Cortex of kidney (tissue), 1 donor: ENCODE measurements around the gene SAYSD1.

Source experiments
- DNase-seq: peaks from one replicate; lab custom pipeline; 2025; lab: John Stamatoyannopoulos, UW

Gene SAYSD1

GRCh38 chr6:39058471-39059147, 56.4 kb downstream of the SAYSD1 start:
- DNase-seq: no peak

GRCh38 chr6:39057251-39058155, 57.5 kb downstream of the SAYSD1 start:
- DNase-seq: no peak

DNA sequence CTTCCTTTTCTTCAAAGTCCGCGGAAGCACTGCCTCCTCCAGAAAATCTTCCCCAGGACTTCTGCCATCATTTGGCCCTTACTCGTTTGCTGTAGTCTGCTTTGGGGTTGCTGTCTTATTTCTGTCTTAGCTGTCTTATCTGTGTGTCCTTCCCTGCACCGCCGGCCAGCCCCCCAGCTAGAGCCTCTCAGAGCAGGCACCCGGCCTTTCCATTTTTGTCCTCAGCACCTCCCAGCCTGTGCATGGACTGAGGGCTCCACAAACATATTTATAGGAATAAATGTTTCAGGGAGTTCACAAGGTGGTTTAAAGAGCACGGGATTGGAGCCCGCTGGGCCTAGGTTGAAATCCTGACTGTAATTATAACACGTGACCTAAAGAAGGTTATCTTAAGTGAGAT, 58.3 kb downstream of the SAYSD1 start:
- no peak for DNase-seq

GRCh38 chr6:39056191-39056590, 58.8 kb downstream of the SAYSD1 start:
- DNase-seq: no peak

DNA sequence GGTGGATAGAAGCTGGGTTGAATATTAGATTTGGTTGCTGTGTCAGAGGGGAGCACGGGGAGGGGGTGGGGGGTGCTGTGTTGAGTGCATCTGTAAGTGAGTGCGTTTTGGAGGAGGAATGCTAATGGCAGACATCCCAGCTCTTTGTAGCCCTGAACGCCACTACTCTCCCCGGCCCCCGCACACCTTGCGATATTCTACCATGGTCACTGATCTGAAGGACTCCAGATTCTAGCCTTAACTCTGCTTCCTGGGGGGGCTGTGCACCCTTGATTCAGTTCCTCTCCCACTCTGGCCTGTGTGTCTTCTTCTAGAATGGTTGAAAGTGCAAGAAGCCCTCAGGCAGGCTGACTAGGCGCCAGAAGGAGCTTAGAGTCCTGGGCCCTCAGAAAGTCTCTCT, 59.3 kb downstream of the SAYSD1 start:
- DNase-seq: no peak

DNA sequence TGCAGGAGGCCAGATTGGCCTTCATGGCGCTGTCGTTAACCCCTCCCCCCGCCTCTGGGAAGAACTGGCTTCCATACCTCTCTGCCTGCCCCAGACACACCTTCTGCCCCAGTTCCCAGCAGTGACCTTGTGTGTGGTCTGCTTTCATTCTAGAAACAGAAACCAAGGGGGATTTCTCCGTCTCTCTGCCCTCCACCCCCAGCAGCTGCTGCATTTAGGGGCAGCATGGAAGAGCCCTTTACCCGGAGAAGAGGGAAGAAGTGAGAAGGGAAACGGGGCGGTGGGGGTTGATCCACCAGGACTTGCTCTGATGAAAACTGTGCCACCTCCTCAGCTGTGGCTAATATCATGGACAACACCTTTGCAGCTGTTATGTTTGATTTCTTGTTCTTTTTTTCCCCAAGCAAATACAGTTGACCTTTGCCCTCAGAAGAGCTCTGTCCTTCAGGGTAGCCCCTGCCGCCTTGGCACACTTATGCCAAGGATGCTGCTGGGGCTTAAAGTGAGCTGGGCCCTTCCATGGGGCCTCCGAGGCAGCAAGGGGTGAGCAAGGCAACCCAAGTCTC, 60.3 kb downstream of the SAYSD1 start:
- DNase-seq: no peak
